IPS-18c (cell line): ENCODE results near the gene R3HDM2.

Experiments used
- H3K4me3 ChIP-seq: 2 replicates; pipeline ENCODE4 v1.7.0; 2013; ENCODE audit warnings: low read depth, mild to moderate bottlenecking, low read length, moderate library complexity; ENCODE audit not compliant: insufficient read depth
- H3K9me3 ChIP-seq: one replicate; pipeline ENCODE4 v1.6.1; 2013; ENCODE audit warnings: mild to moderate bottlenecking, low read length, moderate library complexity; ENCODE audit not compliant: control insufficient read depth, insufficient read depth

R3HDM2 gene

GRCh38 chr12:57248934-57249742 is 181.7 kb downstream of the R3HDM2 start:
- no peak overlapping the region for H3K4me3 ChIP-seq
- H3K9me3 ChIP-seq, result no peaks in the 10 kb centered on the region

- H3K4me3 ChIP-seq, result no peak overlapping the region
- no peaks in the 10 kb centered on the region for H3K9me3 ChIP-seq
Observed at GRCh38 chr12:57247041-57247440, 183.8 kb downstream of the R3HDM2 start.

GRCh38 chr12:57244312-57244696 is 186.5 kb downstream of the R3HDM2 start:
- Histone ChIP-seq H3K4me3 (no peak overlapping the region), H3K9me3 (no peaks in the 10 kb centered on the region)

GRCh38 chr12:57243521-57244311 is 187.1 kb downstream of the R3HDM2 start:
- Histone ChIP-seq H3K9me3 (no peaks in the 10 kb centered on the region), H3K4me3 (peak overlapping the region; percentile 49; the same call in 1 of the 2 replicates)

GRCh38 chr12:57242691-57243454 is 188.0 kb downstream of the R3HDM2 start:
- no peaks in the 10 kb centered on the region for H3K9me3 ChIP-seq

GRCh38 chr12:57242329-57242690 is 188.5 kb downstream of the R3HDM2 start:
- Histone ChIP-seq H3K9me3 (no peaks in the 10 kb centered on the region), H3K4me3 (peak overlapping the region; percentile 49; the same call in 1 of the 2 replicates)

More at GRCh38 chr12:57242691-57243454, 188.0 kb downstream of the R3HDM2 start:
- peak overlapping the region; percentile 49 for H3K4me3 ChIP-seq

- H3K4me3 ChIP-seq, result no peak overlapping the region; the same call in 1 of the 2 replicates
- no peaks in the 10 kb centered on the region for H3K9me3 ChIP-seq
Observed at GRCh38 chr12:57241402-57242310, 189.2 kb downstream of the R3HDM2 start.

- H3K9me3 ChIP-seq, result no peaks in the 10 kb centered on the region
- no peak overlapping the region; the same call in 1 of the 2 replicates for H3K4me3 ChIP-seq
Observed at GRCh38 chr12:57240926-57241401, 189.9 kb downstream of the R3HDM2 start.

- Histone ChIP-seq H3K9me3 (no peaks in the 10 kb centered on the region), H3K4me3 (peak overlapping the region; percentile 51)
Observed at GRCh38 chr12:57240066-57240921, 190.5 kb downstream of the R3HDM2 start.

GRCh38 chr12:57239587-57240065 is 191.2 kb downstream of the R3HDM2 start:
- Histone ChIP-seq H3K4me3 (peak overlapping the region; percentile 51), H3K9me3 (no peaks in the 10 kb centered on the region)

GRCh38 chr12:57238854-57239554 is 191.8 kb downstream of the R3HDM2 start:
- peak overlapping the region; percentile 65 for H3K4me3 ChIP-seq
- no peaks in the 10 kb centered on the region for H3K9me3 ChIP-seq

- H3K9me3 ChIP-seq, result no peaks in the 10 kb centered on the region
- H3K4me3 ChIP-seq, result peak overlapping the region; percentile 65
Observed at GRCh38 chr12:57237932-57238853, 192.7 kb downstream of the R3HDM2 start.

- Histone ChIP-seq H3K4me3 (0 out of 2 replicates have a peak overlapping the region, but pooled peaks have one; percentile 65), H3K9me3 (no peaks in the 10 kb centered on the region)
Observed at GRCh38 chr12:57237596-57237931, 193.3 kb downstream of the R3HDM2 start.

GRCh38 chr12:57236925-57237595 is 193.8 kb downstream of the R3HDM2 start:
- Histone ChIP-seq H3K9me3 (no peaks in the 10 kb centered on the region), H3K4me3 (no peak overlapping the region; the same call in 1 of the 2 replicates)
